GM18909 (cell line): ENCODE results near the gene RSAD2.

Experiments used
- ATAC-seq: cut with Tn5 transposase; IDR thresholded peaks from one replicate; pipeline ENCODE4 v1.9.1; 2021; ENCODE audit warnings: mild to moderate bottlenecking; ENCODE audit not compliant: unreplicated experiment, poor library complexity

RSAD2 gene

GRCh38 chr2:6863792-6864191 is 13.8 kb upstream of the RSAD2 start:
- no peak for ATAC-seq

- ATAC-seq = no peak
Observed at GRCh38 chr2:6864231-6864754, 13.3 kb upstream of the RSAD2 start.

DNA sequence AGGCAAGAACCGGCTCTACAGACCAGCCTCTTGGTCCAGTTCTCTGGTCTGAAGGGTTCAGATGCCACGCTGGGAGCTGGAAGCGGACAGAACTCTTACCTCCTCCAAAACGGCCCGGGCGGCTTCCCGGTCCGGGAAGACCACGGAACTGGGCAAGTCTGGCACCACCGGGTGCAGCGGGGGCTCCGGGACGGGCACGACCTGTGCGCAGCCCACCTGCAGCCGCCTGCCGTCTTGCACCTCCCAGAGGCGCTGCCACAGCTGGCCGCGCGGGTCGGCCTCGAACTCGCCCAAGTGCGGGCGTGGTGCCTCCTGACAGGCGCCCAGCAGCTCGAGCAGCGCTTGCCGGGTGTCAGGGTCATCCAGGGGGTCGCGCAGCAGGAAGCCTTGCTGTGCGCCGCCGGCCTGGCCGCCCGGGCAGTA is 12.6 kb upstream of the RSAD2 start:
- ATAC-seq = peak; percentile 36

DNA sequence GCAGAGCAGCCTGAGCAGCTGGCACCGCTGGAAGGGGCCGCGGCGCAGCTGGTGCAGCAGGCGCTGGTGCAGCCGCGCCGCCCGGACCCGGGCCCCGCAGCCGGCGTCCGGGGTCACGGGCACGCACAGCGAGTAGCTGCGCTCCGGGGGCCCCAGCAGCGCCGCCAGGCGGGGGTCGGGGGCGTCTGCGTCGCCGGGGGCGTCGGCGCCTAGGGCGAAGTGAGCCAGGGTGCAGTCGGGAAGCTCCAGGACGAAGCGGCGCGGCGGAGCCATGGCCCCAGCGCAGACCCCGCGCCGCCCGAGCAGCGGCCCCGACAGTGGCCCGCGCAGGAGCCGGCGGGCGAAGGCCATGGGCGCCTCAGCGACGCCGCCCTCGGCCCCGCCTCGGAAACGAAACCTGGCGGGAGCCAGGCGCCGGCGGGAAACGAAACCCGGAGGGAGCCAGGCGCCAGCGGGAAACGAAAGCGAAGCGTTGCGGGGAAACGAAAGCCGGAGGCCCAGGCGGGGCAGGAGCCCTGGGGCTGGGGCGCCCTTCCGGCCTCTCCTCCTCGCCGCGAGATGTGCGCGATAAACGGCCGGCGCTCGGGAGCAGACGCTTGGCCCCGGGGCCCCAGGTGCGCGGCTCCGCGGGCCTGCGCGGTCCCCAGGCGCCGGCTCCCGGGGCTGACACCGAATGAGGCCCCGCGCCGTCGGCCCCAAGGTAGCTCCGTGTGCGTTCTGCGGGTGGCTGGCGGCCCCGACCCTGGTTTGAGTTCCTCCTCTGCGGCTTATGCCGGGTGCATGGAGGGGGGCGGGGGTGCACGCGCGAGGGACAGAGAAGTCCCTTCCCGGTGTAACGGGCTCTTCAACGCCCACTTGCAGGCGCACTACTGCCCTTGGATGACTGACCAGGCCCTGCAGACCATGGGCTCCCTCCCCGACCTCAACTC is 12.0 kb upstream of the RSAD2 start, which contains the start of gene CMPK2:
Gene CMPK2 (minus strand): TSS at position 562 of the 929 bp plus-strand sequence. CDS start 211 bp downstream, at position 351.
- ATAC-seq = peak; percentile 78

GRCh38 chr2:6866275-6866671 is 11.3 kb upstream of the RSAD2 start:
- ATAC-seq = peak; percentile 50

- no peak for ATAC-seq
Observed at GRCh38 chr2:6866982-6867381, 10.6 kb upstream of the RSAD2 start.

DNA sequence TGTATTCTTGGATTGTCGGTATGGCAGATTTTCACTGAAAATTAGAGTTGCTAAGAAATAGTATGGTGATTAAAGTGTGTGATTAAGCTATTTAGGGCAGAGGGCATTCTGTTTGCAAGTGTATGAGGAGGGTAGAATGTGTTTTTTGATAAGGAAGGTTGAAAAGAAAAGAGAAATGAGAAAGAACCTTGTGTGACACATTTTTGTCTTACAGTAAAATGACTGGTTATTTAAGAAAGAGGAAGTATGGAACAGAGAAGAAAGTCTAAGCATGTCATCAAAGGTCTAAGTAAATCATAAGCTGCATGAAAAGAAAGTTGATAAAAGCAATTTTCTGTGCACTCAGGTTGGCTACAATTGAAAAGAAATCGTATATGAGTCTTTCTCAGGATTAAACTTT is 5.2 kb upstream of the RSAD2 start:
- peak; percentile 75 for ATAC-seq

GRCh38 chr2:6874032-6874431 is 3.5 kb upstream of the RSAD2 start:
- no peak for ATAC-seq

DNA sequence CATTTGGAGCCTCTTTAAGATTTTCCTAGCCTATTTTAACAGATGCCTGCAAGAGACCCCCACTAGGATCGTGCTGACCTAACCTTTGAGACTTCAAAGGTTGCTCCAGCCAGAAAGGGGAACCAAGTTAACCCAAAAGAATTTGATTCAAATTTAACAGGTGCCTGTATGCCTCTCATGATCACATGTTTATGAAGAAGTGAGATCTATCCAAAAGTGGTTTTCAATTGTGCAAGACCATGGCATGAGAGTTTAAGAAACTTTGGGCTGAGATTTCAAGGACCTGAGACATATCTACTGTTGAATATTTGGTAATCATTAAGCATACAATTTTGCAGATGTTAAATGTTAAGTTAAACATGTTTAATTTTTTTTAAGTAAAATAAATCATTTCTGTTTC is 1.3 kb upstream of the RSAD2 start:
- no peak for ATAC-seq

DNA sequence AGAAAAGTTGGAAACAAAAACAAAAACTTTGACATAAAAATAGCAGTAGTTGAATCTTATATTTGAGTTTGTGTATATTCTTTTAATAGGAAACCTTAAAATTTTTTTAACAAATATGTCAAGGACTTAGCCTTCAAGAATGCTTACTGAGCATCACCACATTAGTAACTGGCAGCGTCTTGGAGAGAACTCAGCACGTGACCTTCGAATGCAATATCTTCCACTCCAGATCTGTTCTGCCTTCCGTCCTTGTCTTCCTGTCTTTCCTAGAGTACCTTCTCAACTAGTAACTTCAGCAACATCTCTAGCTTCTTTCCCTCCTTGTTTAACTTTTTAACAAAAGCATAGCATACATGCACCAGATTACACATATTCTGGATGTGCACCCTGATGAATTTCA is 972 bp downstream of the RSAD2 start:
- no peak for ATAC-seq

DNA sequence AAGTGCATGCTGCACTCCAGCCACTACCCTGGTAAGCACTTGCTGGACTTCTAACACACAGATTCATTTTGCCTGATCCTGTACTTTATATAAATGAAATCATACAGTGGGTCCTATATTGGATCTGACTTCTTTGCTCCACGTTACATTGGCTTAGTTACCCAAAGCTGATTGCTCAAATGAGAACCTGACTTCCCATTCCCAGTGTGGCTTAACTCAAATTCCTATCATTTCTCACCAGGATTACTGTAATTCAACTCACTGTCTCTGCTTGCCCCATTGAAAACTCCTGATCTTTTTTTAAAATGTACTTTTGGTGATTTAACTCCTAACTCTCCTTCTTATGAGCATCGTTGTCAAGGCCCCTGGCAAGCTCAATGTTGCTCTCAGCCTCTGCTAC is 1.4 kb downstream of the RSAD2 start:
- no peak for ATAC-seq

DNA sequence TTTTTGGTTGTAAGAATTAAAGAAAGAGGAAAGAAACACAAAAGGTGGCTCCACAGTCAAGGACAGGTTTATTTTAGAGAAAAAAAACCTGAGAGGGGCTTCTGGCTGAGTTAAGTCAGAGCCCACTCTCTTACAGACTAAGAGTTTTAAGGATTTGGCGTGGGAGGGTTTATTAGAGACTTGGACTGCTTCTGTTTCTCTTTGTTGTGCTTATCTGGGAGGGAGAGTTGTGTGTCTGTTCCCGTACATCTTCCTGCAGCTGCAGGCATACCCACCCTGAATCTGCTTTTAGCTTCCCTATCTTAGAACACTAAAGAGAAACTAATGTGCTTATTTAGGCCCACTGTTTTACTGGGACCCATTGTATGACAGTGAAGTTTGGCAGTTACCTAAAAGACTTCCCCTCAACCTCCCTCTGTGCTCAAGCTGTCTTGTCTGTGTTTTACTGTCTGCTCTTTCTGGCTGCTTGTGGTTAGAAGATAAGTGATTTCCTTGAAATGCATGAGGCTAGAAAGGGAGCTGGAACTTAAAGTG is 2.7 kb downstream of the RSAD2 start:
- no peak for ATAC-seq

DNA sequence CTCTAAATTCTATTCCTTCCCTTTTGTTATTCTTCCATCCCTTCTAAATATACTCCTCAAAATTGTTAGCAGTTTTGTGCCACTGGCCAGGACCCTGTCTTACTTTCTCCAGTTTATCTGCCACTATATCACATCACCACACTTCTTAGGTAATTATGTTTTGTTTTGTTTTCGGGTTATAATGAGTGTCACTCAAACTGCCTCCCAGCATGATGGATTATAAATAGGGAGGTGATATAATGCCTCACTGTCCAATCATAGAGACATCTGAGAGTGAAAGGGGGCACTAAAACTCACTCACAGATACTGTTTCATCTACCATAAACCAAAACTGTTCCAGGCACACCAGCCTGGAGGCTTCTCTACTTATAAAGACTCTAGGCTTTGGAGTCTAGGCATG is 3.5 kb downstream of the RSAD2 start:
- no peak for ATAC-seq

DNA sequence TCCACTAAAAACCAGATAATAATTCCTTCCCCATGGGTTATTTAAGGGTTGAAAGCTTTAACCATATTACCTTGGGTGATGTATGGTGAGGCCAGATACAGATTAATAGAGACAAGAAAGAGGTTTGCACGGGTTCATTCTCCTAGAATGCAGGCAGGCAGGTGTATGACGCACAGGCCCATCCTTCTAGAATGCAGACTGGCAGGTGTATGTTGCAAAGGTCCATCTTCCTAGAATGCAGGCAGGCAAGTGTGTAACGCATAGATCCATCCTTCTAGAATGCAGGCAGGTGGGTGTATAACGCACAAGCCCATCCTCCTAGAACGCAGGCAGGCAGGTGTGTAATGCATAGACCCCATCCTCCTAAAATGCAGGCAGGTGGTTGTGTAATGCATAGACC is 3.9 kb downstream of the RSAD2 start:
- ATAC-seq = no peak

GRCh38 chr2:6883448-6884122 is 6.0 kb downstream of the RSAD2 start:
- no peak for ATAC-seq

DNA sequence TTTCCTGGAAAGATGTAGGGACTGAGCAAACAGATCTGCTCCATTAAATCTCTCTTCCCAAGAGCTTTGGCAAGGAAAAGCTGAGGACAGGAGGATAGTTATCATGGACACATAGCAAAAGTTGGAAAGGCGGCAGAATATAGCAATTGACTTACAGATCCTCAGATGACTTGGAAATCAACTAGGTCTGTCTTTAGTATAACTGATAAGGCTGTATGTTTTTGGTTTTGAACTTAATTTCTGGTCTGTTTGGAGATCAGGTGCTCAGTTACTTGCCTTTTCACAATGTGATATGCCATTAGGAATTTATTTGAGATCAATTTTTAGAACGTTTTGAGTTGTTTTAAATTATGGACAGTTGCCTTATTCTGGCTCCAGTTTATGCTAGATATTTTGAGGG is 8.0 kb downstream of the RSAD2 start:
- ATAC-seq = no peak

DNA sequence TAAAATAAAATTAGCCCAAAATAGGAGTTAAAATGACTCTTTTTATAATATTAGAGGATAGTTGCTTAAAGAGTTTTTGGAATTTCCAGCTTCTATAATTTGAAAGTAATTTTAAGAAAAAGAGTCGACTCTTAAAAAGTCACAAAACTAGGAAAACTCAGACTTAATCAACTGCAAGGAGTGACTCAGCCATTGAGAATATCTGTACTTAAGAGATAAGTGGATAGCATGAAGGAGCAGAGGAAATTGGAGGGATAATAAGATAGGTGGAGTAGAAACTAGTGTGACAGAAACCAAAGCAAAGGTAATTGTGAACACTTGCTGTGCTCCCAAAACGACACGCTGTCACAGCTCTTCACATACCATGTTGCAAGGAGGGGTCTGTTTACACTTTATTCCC is 8.4 kb downstream of the RSAD2 start:
- ATAC-seq = no peak

DNA sequence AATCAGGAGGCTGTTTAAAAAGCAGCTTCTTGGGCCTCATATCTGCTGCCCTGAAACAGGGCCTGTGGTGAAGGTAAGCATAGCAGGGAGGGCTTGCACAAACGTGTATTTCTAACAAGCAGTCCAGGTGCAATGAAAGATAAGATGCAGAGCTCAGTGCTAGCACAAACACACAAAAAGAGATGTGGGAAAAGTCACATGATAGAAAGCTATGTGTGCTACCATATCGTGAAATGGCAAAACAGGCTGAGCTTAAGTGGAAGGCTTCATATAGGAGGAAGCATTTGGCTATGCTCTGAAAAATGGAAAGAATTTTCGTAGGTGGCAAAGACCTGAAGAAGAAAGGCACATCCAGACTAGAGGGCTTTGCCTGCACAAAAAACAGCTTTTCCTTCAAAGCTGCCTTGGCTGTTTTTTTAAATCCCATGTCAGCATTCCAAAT is 10.2 kb downstream of the RSAD2 start:
- ATAC-seq = no peak

- no peak for ATAC-seq
Observed at GRCh38 chr2:6888724-6889123, 11.1 kb downstream of the RSAD2 start.

DNA sequence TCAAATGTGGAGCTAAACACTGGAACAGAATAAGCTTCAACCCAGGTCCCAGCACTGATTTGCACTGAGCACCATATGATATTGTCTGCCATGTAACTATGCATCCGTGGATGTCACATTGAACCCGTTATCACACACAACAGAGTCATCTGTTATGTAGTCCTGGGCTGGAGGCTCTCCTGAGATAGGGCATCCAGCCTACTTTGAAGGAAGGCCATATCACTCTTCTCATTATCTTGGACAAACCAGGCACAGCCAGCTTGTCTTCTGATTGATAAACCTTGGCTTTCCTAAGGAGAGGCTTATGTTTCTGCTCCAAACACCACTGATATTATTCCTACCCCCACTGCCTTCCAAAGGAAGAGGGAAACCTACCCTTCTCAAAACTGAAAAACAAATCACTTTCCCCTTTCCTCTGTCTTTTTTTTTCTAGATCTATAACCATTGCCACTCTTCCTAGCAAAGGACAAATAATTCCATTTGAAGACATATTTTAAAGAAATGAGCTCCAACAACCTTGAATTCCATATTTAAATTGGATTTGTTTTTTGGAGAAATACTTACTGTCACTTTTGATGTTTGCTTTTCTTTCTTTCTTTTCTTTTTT is 16.4 kb downstream of the RSAD2 start:
- ATAC-seq = no peak
